Measurements from ENCODE around the gene LHX4. TPM values are rescaled to one million over a fixed set of nuclear protein-coding genes. Genes with fewer than 3 reads are reported as not detected.
A peak's percentile ranks its signal among the peaks of the same experiment; 100 is the strongest.

Gene LHX4
- 1 to 10 TPM in 1 of 4 donors, under 1 TPM in 1, not detected in 2; 0.48 to 1.2 TPM for total RNA-seq

GRCh38 chr1:180229483-180230415 lies at the start of gene LHX4:
TSS of gene LHX4 (plus strand) at chr1:180230264. CDS start at chr1:180230530, 266 bp downstream.
- H3K4me1 ChIP-seq = peaks cover 37 to 52% (median 45%) of the 10 kb centered on the region in 4 donors
- peak within 1 kb of the TSS; percentile 43 to 84 (median 50) for H3K4me3 ChIP-seq
- H3K27ac ChIP-seq = no peak within 1 kb of the TSS
- WGBS, 2 donors (ENCODE audit: low coverage in 1 of 2) = 1% methylated on average over 64 of the region's 105 CpGs; no CpG with 5 or more reads in 1 of the 2 donors
- H3K9me3 ChIP-seq = no peaks in the 10 kb centered on the region
- peaks cover 100% of the 10 kb centered on the region for H3K27me3 ChIP-seq
- in situ Hi-C loops (cut with MboI; ENCODE audit: low pct_ligation_motif_present in 1 of 4, low pct_unique_long_range_greater_than_20kb in 1 of 4, low sequenced_read_pairs in 3 of 4) (no loop called here), intact Hi-C loops (cut with DNase I; ENCODE audit: low total_unique reads) (no loop called here)
- TF ChIP-seq, protein P1, sequence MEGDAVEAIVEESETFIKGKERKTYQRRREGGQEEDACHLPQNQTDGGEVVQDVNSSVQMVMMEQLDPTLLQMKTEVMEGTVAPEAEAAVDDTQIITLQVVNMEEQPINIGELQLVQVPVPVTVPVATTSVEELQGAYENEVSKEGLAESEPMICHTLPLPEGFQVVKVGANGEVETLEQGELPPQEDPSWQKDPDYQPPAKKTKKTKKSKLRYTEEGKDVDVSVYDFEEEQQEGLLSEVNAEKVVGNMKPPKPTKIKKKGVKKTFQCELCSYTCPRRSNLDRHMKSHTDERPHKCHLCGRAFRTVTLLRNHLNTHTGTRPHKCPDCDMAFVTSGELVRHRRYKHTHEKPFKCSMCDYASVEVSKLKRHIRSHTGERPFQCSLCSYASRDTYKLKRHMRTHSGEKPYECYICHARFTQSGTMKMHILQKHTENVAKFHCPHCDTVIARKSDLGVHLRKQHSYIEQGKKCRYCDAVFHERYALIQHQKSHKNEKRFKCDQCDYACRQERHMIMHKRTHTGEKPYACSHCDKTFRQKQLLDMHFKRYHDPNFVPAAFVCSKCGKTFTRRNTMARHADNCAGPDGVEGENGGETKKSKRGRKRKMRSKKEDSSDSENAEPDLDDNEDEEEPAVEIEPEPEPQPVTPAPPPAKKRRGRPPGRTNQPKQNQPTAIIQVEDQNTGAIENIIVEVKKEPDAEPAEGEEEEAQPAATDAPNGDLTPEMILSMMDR (IDR thresholded peaks at IDR 0.05) = no peak
- TF ChIP-seq POLR2A (IDR thresholded peaks at IDR 0.05) = no peak
- TF ChIP-seq EP300 (IDR thresholded peaks at IDR 0.05; ENCODE audit: low read depth) = no peak
- TF ChIP-seq POLR2AphosphoS5 (IDR thresholded peaks at IDR 0.05) = no peak
- H3K36me3 ChIP-seq = no peaks in the 10 kb centered on the region
- DNase-seq = no peak

GRCh38 chr1:180181048-180181447 lies 49.0 kb upstream of the LHX4 start:
- H3K4me1 ChIP-seq = peaks cover 0 to 2% (median 0%) of the 10 kb centered on the region in 4 donors
- intact Hi-C loops (cut with DNase I; ENCODE audit: low total_unique reads) (no loop called here), in situ Hi-C loops (cut with MboI; ENCODE audit: low pct_ligation_motif_present in 1 of 4, low pct_unique_long_range_greater_than_20kb in 1 of 4, low sequenced_read_pairs in 3 of 4) (no loop called here)
- no peaks in the 10 kb centered on the region for H3K9me3 ChIP-seq
- 79 to 80% methylated on average over 7 of the region's 7 CpGs for WGBS, 2 donors (ENCODE audit: low coverage in 1 of 2)
- TF ChIP-seq, protein P1 (IDR thresholded peaks at IDR 0.05) = peak in 3 of 5 experiments; percentile 16 to 37 (median 26)
- TF ChIP-seq EP300 (IDR thresholded peaks at IDR 0.05; ENCODE audit: low read depth) = no peak
- TF ChIP-seq POLR2A (IDR thresholded peaks at IDR 0.05) = no peak
- TF ChIP-seq POLR2AphosphoS5 (IDR thresholded peaks at IDR 0.05) = no peak
- H3K27ac ChIP-seq = no peak overlapping the region
- H3K36me3 ChIP-seq = peaks cover 0 to 11% (median 0%) of the 10 kb centered on the region in 4 donors
- no peak for DNase-seq
- H3K4me3 ChIP-seq = no peak overlapping the region
- no peaks in the 10 kb centered on the region for H3K27me3 ChIP-seq

GRCh38 chr1:180181996-180182642 lies 47.9 kb upstream of the LHX4 start:
- TF ChIP-seq, protein P1 (IDR thresholded peaks at IDR 0.05) = no peak
- Histone ChIP-seq H3K4me3 (no peak overlapping the region), H3K27me3 (no peaks in the 10 kb centered on the region), H3K9me3 (no peaks in the 10 kb centered on the region), H3K27ac (no peak overlapping the region), H3K4me1 (peaks cover 0 to 2% (median 0%) of the 10 kb centered on the region in 4 donors), H3K36me3 (peaks cover 0 to 11% (median 0%) of the 10 kb centered on the region in 4 donors)
- in situ Hi-C loops (cut with MboI; ENCODE audit: low pct_ligation_motif_present in 1 of 4, low pct_unique_long_range_greater_than_20kb in 1 of 4, low sequenced_read_pairs in 3 of 4) = no loop called here
- intact Hi-C loops (cut with DNase I; ENCODE audit: low total_unique reads) = no loop called here
- 93 to 100% methylated on average over 2 to 23 of the region's 23 CpGs for WGBS, 2 donors (ENCODE audit: low coverage in 1 of 2)
- DNase-seq = no peak

- Histone ChIP-seq H3K4me3 (no peak overlapping the region), H3K9me3 (no peaks in the 10 kb centered on the region), H3K27me3 (no peaks in the 10 kb centered on the region), H3K27ac (no peak overlapping the region), H3K36me3 (peaks cover 0 to 11% (median 0%) of the 10 kb centered on the region in 4 donors), H3K4me1 (peaks cover 0 to 2% (median 0%) of the 10 kb centered on the region in 4 donors)
- TF ChIP-seq POLR2A (IDR thresholded peaks at IDR 0.05) = no peak
- TF ChIP-seq EP300 (IDR thresholded peaks at IDR 0.05; ENCODE audit: low read depth) = no peak
- TF ChIP-seq POLR2AphosphoS5 (IDR thresholded peaks at IDR 0.05) = no peak
- TF ChIP-seq, protein P1 (IDR thresholded peaks at IDR 0.05) = no peak
- in situ Hi-C loops (cut with MboI; ENCODE audit: low pct_ligation_motif_present in 1 of 4, low pct_unique_long_range_greater_than_20kb in 1 of 4, low sequenced_read_pairs in 3 of 4) (no loop called here), intact Hi-C loops (cut with DNase I; ENCODE audit: low total_unique reads) (no loop called here)
- WGBS, 2 donors (ENCODE audit: low coverage in 1 of 2) = 90% methylated on average over 16 of the region's 22 CpGs; no CpG with 5 or more reads in 1 of the 2 donors
- DNase-seq = no peak
Observed at GRCh38 chr1:180182643-180183311, 47.3 kb upstream of the LHX4 start.

Measured in transverse colon (tissue), 4 donors.